ENCODE measurements around the gene KANSL1L. TPM values are rescaled to one million over a fixed set of nuclear protein-coding genes. Genes with fewer than 3 reads are reported as not detected.

Gene KANSL1L
- total RNA-seq, 4 donors from 2014 or later, result 18.0 to 48.7 (median 25.6) TPM

DNA sequence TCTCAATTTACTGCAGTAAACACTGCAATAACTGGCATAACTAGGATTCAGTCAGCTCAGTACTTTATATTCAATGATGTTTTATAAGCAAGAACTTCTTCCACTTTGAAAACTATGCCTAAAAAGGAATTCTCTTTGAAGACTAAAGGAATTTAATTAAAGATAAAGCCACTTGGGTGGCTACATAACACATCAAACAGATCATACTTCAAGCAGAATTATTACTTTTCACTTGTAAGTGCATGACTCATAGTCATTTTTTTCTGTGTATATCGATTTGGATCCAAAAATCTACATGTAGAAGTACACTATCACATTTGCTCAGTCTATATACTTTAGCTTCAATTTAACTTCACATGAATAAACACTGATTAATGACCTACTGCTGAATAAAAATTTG is 4.0 kb downstream of the KANSL1L start:
- no peak overlapping the region for H3K4me3 ChIP-seq
- WGBS, result 11% methylated on average over 1 of the region's 1 CpG
- H3K27ac ChIP-seq, result peak overlapping the region; percentile 98
- TF ChIP-seq EP300 (IDR thresholded peaks at IDR 0.05), result no peak
- TF ChIP-seq, protein P1, sequence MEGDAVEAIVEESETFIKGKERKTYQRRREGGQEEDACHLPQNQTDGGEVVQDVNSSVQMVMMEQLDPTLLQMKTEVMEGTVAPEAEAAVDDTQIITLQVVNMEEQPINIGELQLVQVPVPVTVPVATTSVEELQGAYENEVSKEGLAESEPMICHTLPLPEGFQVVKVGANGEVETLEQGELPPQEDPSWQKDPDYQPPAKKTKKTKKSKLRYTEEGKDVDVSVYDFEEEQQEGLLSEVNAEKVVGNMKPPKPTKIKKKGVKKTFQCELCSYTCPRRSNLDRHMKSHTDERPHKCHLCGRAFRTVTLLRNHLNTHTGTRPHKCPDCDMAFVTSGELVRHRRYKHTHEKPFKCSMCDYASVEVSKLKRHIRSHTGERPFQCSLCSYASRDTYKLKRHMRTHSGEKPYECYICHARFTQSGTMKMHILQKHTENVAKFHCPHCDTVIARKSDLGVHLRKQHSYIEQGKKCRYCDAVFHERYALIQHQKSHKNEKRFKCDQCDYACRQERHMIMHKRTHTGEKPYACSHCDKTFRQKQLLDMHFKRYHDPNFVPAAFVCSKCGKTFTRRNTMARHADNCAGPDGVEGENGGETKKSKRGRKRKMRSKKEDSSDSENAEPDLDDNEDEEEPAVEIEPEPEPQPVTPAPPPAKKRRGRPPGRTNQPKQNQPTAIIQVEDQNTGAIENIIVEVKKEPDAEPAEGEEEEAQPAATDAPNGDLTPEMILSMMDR (IDR thresholded peaks at IDR 0.05), result no peak
- no peak for TF ChIP-seq POLR2AphosphoS5 (IDR thresholded peaks at IDR 0.05)
- TF ChIP-seq POLR2A (IDR thresholded peaks at IDR 0.05), result no peak
- H3K27me3 ChIP-seq, result no peaks in the 10 kb centered on the region
- no peaks in the 10 kb centered on the region for H3K9me3 ChIP-seq
- H3K4me1 ChIP-seq, result peaks cover 35% of the 10 kb centered on the region
- DNase-seq (ENCODE audit: low spot score in 2 of 2), result no peak
- H3K36me3 ChIP-seq, result no peaks in the 10 kb centered on the region

GRCh38 chr2:210162466-210163124 is 8.6 kb downstream of the KANSL1L start:
- H3K27me3 ChIP-seq, result no peaks in the 10 kb centered on the region
- DNase-seq (ENCODE audit: low spot score in 2 of 2), result no peak
- TF ChIP-seq POLR2AphosphoS5 (IDR thresholded peaks at IDR 0.05) (no peak), POLR2A (IDR thresholded peaks at IDR 0.05) (no peak), EP300 (IDR thresholded peaks at IDR 0.05) (no peak)
- TF ChIP-seq, protein P1 (IDR thresholded peaks at IDR 0.05), result no peak
- no peaks in the 10 kb centered on the region for H3K9me3 ChIP-seq
- no peak overlapping the region for H3K4me3 ChIP-seq
- 51% methylated on average over 6 of the region's 6 CpGs for WGBS
- no peak overlapping the region for H3K27ac ChIP-seq
- H3K4me1 ChIP-seq, result peaks cover 16% of the 10 kb centered on the region
- no peaks in the 10 kb centered on the region for H3K36me3 ChIP-seq

- no peak for DNase-seq (ENCODE audit: low spot score in 2 of 2)
Observed at GRCh38 chr2:210159059-210159458, 12.2 kb downstream of the KANSL1L start.

DNA sequence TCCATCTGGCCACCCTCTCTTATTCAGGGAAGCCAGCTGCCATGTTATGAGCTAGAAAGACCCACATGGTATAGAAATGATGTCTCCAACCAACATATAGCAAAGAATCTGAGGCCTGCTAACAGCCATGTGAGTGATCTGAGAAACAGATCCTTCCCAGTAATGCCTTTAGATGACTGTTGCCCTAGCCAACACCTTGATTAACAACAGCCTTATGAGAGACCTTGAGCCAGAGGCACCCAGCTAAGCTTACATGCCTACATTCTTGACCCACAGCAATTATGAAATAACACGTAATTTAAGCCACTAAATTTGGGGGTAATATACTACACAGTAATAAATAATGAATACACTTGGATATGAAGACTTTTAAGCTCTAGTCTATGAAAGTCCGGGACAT is 13.0 kb downstream of the KANSL1L start:
- Histone ChIP-seq H3K9me3 (no peaks in the 10 kb centered on the region), H3K4me1 (no peaks in the 10 kb centered on the region), H3K36me3 (peaks cover 15% of the 10 kb centered on the region), H3K27me3 (no peaks in the 10 kb centered on the region), H3K27ac (no peak overlapping the region), H3K4me3 (no peak overlapping the region)
- no peak for DNase-seq (ENCODE audit: low spot score in 2 of 2)
- no peak for TF ChIP-seq POLR2A (IDR thresholded peaks at IDR 0.05)
- TF ChIP-seq, protein P1 (IDR thresholded peaks at IDR 0.05), result no peak
- no peak for TF ChIP-seq EP300 (IDR thresholded peaks at IDR 0.05)
- no peak for TF ChIP-seq POLR2AphosphoS5 (IDR thresholded peaks at IDR 0.05)
- WGBS, result 80% methylated on average over 2 of the region's 2 CpGs

More at GRCh38 chr2:210159059-210159458, 12.2 kb downstream of the KANSL1L start:
- Histone ChIP-seq H3K9me3 (no peaks in the 10 kb centered on the region), H3K27me3 (no peaks in the 10 kb centered on the region), H3K27ac (no peak overlapping the region), H3K36me3 (peaks cover 7% of the 10 kb centered on the region), H3K4me1 (no peaks in the 10 kb centered on the region), H3K4me3 (no peak overlapping the region)
- TF ChIP-seq POLR2A (IDR thresholded peaks at IDR 0.05), result no peak
- no peak for TF ChIP-seq EP300 (IDR thresholded peaks at IDR 0.05)
- TF ChIP-seq, protein P1 (IDR thresholded peaks at IDR 0.05), result no peak
- no peak for TF ChIP-seq POLR2AphosphoS5 (IDR thresholded peaks at IDR 0.05)
- WGBS, result 96% methylated on average over 3 of the region's 3 CpGs

DNA sequence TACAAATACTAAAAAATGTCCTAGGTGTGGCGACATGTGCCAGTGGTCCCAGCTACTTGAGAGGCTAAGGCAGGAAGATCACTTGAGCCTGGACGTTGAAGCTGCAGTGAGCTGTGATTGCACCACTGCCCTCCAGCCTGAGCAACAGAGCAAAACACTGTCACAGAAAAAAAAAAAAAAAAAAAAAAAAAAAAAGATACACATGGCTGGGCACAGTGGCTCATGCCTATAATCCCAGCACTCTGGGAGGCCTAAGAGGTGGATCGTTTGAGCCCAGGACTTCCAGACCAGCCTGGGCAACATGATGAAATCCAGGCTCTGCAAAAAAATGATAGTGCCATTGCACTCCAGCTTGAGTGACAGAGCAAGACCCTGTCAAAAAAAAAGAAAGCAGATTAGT is 13.7 kb downstream of the KANSL1L start:
- TF ChIP-seq, protein P1 (IDR thresholded peaks at IDR 0.05), result no peak
- TF ChIP-seq EP300 (IDR thresholded peaks at IDR 0.05) (no peak), POLR2AphosphoS5 (IDR thresholded peaks at IDR 0.05) (no peak), POLR2A (IDR thresholded peaks at IDR 0.05) (no peak)
- Histone ChIP-seq H3K27ac (no peak overlapping the region), H3K36me3 (peaks cover 22% of the 10 kb centered on the region), H3K27me3 (no peaks in the 10 kb centered on the region), H3K9me3 (no peaks in the 10 kb centered on the region), H3K4me1 (no peaks in the 10 kb centered on the region), H3K4me3 (no peak overlapping the region)
- WGBS, result 67% methylated on average over 3 of the region's 3 CpGs
- DNase-seq (ENCODE audit: low spot score in 2 of 2), result no peak

All from suprapubic skin (tissue), 4 donors.